RWPE2 (cell line): Measurements from ENCODE around the gene RNF220.

Source experiments
- ATAC-seq: fragments of 200-7000 bp; cut with Tn5 transposase; 3 replicates; pipeline ENCODE4 v1.9.1; 2021; ENCODE audit warnings: low read depth
- DNase-seq: peaks from one replicate; pipeline ENCODE4 v3.0.0-alpha.2; 2020; ENCODE audit warnings: low spot score
- H3K27ac ChIP-seq: fragments of 450-650 bp; 2 replicates; pipeline ENCODE4 v1.5.1; 2017; ENCODE audit warnings: mild to moderate bottlenecking; ENCODE audit not compliant: poor library complexity, severe bottlenecking
- H3K27me3 ChIP-seq: fragments of 250-450 bp; sonication (Bioruptor Pico); 2 replicates; pipeline ENCODE4 v1.5.1; 2021; ENCODE audit warnings: mild to moderate bottlenecking, moderate library complexity; ENCODE audit not compliant: insufficient read depth, poor library complexity, severe bottlenecking
- H3K36me3 ChIP-seq: fragments of 250-450 bp; sonication (Bioruptor Pico); 2 replicates; pipeline ENCODE4 v1.5.1; 2020; ENCODE audit warnings: low read depth, mild to moderate bottlenecking, moderate library complexity
- H3K4me1 ChIP-seq: fragments of 250-450 bp; sonication (Bioruptor Pico); 2 replicates; pipeline ENCODE4 v1.5.1; 2021; ENCODE audit warnings: mild to moderate bottlenecking, moderate library complexity; ENCODE audit not compliant: insufficient read depth, poor library complexity, severe bottlenecking
- H3K4me3 ChIP-seq: fragments of 250-450 bp; sonication (Bioruptor Pico); 2 replicates; pipeline ENCODE4 v1.5.1; 2021; ENCODE audit warnings: mild to moderate bottlenecking, moderate library complexity; ENCODE audit not compliant: severe bottlenecking
- H3K9me3 ChIP-seq: fragments of 250-450 bp; sonication (Bioruptor Pico); 2 replicates; pipeline ENCODE4 v1.5.1; 2021; ENCODE audit warnings: mild to moderate bottlenecking, moderate library complexity; ENCODE audit not compliant: severe bottlenecking
- TF ChIP-seq, protein P1 (sequence below): fragments of 450-650 bp; IDR thresholded peaks from one replicate; pipeline ENCODE4 v1.5.1; 2017; ENCODE audit warnings: mild to moderate bottlenecking, moderate library complexity; ENCODE audit not compliant: poor library complexity, severe bottlenecking

Gene RNF220

DNA sequence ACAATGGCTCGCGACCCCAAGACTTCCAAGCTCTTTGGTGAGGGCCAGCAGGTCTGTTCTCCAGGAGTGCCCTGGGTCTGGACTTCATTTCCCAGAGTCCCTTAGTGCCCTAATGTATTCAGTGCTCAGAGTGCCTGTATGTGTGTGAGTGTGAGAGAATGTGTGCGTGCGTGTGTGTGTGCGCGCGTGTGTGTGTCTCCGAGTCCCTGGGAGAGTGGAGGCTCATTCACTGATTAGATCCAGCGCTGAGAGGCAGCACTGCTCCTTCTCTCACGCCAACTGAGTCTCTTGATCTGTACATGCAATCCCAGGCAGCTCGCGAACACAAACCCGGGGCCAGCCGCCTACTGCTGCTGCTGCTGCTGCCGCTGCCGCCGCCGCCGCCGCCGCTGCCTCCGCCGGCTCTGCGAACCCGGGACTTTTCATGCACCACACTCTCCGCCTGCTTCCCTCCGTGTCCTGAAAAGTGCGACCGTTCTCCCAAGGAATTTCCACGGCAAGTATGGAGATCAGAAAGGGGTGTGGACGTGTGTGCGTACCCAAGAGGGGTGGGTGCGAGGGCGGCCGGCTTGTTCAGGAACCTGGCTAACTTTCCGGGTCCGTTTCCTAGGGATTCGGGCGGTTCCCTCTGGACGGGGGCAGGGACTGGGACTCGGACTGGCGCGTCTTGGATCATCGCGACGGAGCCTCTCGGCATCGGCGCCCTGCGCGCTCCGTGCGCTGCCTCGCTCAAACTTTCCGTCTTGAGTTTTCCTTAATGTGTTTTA is at the start of gene RNF220:
Gene RNF220 (plus strand): TSS at position 225 of the 767 bp plus-strand sequence.
- no peak within 1 kb of the TSS for H3K27ac ChIP-seq
- H3K36me3 ChIP-seq = no peaks in the 10 kb centered on the region
- H3K4me3 ChIP-seq = peak within 1 kb of the TSS; percentile 22
- ATAC-seq = peak; percentile 64
- peaks cover 87% of the 10 kb centered on the region for H3K27me3 ChIP-seq
- H3K4me1 ChIP-seq = no peaks in the 10 kb centered on the region
- peaks cover 2% of the 10 kb centered on the region for H3K9me3 ChIP-seq
- TF ChIP-seq, protein P1, sequence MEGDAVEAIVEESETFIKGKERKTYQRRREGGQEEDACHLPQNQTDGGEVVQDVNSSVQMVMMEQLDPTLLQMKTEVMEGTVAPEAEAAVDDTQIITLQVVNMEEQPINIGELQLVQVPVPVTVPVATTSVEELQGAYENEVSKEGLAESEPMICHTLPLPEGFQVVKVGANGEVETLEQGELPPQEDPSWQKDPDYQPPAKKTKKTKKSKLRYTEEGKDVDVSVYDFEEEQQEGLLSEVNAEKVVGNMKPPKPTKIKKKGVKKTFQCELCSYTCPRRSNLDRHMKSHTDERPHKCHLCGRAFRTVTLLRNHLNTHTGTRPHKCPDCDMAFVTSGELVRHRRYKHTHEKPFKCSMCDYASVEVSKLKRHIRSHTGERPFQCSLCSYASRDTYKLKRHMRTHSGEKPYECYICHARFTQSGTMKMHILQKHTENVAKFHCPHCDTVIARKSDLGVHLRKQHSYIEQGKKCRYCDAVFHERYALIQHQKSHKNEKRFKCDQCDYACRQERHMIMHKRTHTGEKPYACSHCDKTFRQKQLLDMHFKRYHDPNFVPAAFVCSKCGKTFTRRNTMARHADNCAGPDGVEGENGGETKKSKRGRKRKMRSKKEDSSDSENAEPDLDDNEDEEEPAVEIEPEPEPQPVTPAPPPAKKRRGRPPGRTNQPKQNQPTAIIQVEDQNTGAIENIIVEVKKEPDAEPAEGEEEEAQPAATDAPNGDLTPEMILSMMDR = peak; percentile 8
- DNase-seq = peak; percentile 64

DNA sequence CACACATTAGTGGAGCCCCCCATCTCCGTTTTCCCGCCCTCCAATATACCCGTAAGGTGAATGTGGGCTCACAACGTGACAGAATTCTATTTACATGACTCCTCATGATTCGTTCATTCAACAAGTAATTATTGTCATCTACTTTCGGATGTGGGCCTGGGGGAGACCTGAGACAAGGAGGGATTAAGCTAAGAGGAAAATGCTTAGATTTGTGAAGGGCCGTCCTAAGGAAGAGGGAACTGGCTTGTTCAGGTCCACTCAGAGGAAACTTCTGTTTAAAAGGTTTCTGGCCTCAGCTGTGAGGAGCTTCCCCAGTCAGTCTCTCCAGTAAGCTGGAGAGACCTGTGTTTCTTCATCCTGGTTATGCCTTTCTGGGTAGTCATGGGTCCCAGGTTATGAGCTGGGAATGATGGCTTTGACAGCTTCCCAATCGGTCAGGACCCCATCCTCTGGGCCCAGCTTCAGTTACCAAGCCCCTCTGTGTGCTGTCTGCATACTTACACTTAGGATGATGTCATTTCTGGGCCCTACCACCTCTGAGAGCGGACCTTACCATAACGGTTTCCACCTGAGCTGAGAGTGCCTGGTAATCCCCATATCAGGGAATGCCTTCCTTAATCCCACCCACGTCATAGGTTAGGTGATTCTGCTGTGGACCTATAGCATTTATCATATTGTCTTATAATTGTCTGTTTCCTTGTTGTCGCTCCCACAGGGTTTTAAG is 49.3 kb upstream of the RNF220 start:
- DNase-seq = no peak

DNA sequence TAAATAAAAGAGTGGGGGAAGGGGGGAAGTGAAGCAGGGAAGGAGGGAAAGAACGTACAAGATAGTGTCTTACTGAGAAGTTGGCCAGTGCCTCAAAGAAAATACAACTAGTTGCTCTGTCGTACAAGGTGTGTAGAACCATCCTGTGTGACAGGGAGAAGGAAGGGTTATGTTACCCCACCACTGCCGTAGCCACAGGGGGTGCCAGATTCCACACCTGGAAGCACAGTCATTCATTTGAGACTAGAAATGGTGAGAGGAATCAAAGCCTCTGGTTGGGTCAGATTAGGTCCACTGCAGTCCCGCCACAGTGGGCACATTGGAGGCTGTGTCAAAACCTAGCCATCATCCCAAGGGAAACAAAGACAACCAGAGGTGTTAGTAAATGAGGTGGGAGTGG is 47.3 kb upstream of the RNF220 start:
- Histone ChIP-seq H3K27ac (no peak overlapping the region), H3K9me3 (no peaks in the 10 kb centered on the region), H3K36me3 (no peaks in the 10 kb centered on the region), H3K27me3 (no peaks in the 10 kb centered on the region), H3K4me3 (no peak overlapping the region), H3K4me1 (peaks cover 4% of the 10 kb centered on the region)
- no peak for DNase-seq
- ATAC-seq = no peak
- TF ChIP-seq, protein P1 = no peak

More for the DNA sequence above, 49.3 kb upstream of the RNF220 start:
- Histone ChIP-seq H3K9me3 (no peaks in the 10 kb centered on the region), H3K4me1 (peaks cover 4% of the 10 kb centered on the region), H3K36me3 (no peaks in the 10 kb centered on the region), H3K4me3 (peak overlapping the region; percentile 97), H3K27me3 (no peaks in the 10 kb centered on the region), H3K27ac (no peak overlapping the region)
- no peak for ATAC-seq
- TF ChIP-seq, protein P1 = no peak

DNA sequence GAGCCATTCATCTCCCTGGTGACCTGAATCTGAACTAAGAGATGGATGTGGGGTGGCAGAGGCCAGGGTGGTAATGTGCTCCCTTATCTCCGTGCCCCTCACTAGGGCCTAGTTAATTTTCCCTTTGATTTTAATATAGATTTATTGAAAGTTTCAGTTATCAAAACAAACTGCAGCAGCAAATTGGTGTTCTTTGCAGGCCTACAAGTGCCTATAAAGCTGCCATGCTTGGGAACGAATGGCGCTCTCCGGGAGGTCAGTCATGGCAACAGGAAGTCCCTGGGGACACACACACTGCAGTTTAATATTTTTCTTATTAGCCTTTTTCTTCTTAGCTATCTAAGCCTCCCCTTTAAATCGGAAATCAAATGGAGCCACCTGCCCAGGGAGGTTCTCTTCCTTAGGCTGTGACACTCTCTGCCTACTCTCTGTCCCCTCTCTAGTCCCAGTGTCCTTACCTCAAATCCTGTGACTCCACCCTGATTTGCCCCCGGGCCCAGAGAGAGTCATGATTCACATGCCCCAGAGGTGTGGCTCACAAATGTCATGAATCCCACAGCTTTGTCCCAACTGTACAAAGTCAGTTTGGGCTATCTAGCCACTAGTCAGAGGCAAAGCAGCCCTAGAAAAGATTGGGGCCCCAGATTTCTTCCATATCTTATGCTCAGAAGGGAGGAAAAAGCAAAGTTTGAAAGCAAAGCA is 45.7 kb upstream of the RNF220 start:
- TF ChIP-seq, protein P1 = no peak
- ATAC-seq (no peak), DNase-seq (no peak)

More for the DNA sequence above, 45.7 kb upstream of the RNF220 start:
- Histone ChIP-seq H3K9me3 (no peaks in the 10 kb centered on the region), H3K4me1 (peaks cover under 1% of the 10 kb centered on the region), H3K36me3 (no peaks in the 10 kb centered on the region), H3K27ac (no peak overlapping the region), H3K27me3 (no peaks in the 10 kb centered on the region), H3K4me3 (no peak overlapping the region)
